DMS114 treated with DMSO at 0.1 percent for 48 hours (cell line): ENCODE measurements around the gene LRRK1.

ENCODE experiments used
- DNase-seq: peaks from one replicate; lab custom pipeline; 2025; ENCODE audit not compliant: unreplicated experiment; lab: John Stamatoyannopoulos, UW

The LRRK1 gene

DNA sequence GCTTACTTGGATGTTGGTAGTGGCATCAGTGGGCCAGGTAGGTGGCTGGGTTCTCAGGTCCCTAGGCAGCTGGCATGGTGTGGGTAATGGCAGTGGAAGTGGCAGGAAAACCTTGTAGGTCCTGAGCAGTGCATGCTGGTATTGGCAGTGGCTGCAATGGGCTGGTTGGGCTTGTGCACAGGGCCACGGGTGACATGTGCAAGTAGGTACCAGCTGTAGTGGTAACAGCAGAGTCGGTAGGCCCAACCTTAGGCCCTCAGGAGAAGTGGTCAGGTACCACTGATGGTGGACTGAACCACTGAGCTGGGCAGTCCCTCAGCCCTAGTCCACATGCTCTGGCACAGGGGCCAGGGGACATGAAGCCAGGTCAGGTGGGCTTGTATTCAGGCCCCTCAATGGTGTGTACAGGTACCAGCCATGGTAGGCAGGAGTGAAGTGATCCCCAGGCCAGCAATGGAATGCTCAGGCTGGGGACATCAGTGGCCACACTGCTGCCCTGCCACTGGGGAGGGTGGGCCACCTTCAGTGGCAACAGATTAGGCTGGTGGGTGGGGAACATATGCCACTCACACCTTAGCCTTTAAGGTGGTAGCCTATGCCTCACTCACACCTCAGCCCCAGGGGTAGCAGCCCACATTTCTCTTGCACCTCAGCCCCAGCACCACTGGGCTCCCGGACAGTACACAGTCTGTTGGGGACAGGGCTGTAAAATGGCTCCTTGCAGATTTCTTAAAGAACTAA is 118.1 kb downstream of the LRRK1 start:
- DNase-seq: no peak

DNA sequence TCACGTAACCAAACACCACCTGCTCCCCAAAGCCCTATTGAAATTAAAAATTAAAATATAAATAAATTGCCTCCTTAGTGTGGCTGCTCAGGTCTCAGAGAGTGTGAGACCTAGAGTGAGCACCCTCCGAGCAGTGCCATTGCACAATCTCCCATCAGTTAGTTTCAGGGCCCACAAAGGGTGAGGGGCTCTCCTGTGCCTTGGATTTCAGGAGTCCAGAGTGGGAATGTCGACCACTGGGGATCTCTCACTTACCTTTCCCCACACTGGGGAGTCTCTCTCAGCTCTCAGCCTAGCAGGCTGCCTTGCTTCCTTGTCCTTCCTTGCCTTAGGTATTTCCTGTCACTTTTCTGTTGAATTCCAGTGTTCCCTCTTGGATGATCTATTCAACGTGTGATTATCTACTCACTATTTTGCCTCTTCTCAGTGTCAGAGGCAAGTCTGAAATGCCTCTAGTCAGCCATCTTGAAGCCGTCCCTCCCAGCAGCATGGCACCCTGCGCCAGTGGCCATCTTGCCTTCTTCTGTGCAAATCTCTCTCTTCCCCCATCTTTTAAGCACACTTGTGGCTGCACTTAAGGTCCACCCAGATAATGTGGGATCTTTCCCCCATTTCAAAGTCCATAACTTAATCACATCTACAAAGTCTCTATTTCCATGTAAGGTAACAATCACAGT is 119.3 kb downstream of the LRRK1 start:
- no peak for DNase-seq

DNA sequence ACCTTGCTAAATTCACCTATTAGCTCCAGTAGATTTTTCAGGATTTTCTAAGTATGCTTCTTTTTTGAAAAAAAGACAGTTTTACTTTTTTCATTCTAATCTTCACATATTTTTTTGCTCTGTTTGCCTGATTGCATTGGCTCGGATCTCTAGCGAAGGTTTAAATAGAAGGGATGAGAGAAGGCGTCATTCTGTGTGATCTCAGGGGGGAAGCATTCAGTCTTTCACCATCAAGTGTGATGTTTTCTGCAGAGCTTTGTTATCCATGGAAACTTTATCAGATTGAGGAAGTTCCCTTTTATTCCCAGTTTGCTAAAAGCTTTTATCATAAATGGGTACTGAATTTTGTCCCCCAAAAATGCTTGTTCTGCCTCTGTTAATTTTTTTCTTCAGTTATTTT is 120.3 kb downstream of the LRRK1 start:
- no peak for DNase-seq

DNA sequence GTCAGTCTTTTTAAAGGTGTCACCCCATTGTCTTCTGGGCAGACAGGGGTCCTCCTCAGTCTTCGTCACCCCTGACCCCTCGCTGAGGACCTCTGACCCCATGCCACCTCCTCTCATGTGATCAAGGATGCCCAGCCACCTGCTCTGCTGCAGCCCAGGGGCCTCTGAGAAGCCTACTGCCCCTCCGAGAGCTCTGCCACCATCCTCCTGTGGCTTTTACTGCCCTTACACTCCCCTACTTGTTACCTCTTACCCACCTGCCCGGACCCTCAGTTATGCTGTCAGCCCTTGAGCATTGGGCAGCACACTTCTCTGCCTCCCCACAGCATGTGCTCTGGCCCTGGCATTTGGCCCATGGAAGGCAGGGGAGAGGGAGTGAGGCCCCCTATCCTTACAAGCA is 123.2 kb downstream of the LRRK1 start:
- no peak for DNase-seq

DNA sequence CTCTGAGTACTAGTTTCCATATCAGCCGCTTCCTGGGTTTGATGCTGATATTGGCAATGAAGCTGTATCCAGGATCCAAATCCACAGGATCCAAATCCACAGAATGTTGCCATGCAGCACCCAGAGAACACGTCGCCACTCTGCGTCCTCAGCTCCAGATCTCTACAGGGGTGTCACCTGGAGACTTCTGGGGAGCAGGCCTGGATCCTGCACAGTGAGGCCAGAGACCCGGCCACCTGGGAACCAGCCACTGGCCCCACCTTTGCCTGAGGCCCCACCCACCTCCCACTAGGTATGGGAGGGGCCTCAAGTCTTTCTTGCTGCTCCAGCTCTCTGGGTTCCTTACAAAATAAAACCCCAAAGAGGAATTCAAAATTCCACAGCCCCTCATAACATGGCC is 123.9 kb downstream of the LRRK1 start:
- DNase-seq: no peak

DNA sequence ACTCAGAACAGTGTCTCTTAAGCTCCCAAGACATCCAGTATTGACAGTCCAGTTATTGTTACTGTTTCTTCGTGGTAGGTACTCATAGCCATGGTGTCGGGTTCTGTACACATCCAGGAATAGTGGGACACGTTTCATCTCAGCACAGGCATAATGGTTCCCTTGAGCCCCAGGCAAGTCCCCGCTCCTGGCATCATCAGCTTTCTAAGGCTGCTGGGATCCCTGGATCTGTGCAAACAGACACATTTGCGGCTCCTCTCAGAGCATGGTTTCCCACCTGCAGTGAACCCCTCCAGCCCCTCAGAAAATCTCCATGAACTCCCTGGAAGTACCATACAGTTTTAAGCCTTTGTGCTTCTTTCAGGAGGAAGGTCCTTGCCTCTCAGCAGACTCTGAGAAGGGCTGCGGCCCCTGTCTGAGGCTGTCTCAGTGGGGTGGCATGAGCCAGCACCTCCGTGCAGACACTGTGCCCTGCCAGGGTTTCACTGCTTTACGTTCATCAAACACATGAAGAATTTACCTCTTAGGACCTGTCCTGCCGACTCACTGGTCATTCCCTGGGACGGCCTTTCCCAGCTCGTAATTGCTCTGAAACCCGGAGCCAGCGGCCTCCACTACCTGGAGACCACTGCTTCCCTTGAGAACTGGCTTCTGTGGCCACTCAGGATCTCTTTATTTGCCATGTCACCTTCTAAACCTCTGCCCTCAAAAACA is 124.9 kb downstream of the LRRK1 start:
- no peak for DNase-seq

DNA sequence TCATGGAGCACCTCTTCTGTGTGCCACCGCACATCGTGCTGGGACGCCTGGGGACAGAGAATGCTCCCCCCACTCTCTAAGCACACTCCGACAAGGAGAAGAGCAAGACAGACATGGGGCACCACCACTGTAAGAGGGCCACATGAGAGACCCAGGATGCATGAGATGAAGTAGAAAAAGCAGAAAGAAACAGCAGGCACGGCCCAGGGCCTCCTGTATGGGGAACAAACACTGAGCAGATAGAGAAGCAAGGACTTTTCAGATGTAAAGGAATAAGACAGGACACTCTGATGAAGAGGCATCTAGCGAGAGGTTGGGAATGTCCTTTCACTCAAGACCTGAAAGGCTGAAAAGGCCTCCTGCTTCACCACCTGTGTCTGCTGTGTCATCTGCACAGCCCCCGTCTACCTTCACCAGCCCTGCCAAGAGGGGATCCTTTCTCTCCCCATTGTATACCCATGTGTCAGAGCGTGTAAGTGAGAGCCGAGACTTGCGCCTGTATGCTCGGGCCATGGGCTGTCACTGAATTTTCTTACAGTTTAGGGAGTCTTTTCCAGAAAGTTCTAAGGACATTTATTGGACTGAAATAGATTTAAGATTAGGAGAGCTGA is 125.6 kb downstream of the LRRK1 start:
- no peak for DNase-seq

DNA sequence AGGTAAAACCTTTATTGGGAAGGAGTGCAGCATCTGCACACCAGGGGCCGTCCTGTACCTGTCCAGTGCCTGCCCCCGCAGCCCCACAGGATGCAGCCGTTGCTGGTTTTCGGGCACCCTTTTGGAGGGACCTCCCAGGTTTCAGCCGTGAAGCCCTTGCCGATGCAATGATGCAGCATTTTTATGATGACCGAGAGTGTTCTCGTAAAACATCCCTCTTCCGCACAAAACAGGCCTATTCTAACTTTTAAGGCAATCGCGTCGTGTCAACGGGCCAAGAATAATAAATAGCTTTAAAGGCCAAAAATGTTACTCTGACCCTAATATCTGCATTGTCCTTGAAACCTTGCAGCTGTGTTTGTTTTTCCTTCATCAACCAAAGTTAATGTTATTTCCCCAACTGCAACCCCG is 126.1 kb downstream of the LRRK1 start:
- DNase-seq: no peak

DNA sequence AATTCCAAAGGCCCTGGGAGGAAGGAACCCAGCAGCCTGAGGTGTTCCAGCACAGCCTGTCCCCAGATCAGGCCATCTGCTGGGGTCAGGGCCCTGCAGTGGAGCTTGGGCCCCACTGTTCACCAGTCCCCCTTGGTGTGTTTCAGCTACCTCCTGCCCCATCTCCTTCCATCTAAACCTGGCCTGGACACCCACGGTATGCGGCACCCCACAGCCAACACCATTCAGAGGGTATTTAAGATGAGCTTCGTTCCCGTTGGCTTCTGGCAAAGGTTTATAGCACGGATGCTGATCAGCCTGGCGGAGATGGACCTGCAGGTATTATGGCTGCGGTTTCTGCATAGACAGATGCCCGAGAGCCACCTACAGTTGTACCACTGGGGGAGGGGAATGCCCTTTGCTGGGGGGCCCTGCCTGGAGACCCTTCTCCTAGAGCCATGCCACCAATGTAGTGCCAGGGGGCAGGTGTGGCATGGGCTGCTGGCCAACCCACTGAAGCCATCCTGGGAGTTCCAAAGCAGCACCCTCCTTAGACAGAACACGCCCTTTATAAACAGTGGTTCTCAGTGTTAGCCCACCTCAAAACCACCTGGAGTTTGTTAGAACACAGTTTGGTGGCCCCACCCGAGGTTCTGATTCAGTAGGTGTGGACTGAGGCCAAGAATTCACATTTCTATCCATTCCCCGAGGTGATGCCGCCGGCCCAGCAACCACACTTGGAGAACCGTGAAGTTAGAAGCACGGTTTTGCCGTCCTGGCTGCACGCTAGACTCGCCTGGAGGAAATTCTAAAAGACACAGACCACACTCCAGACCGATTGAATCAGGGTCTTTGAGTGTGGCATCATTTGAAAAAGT is 126.9 kb downstream of the LRRK1 start:
- DNase-seq: no peak

DNA sequence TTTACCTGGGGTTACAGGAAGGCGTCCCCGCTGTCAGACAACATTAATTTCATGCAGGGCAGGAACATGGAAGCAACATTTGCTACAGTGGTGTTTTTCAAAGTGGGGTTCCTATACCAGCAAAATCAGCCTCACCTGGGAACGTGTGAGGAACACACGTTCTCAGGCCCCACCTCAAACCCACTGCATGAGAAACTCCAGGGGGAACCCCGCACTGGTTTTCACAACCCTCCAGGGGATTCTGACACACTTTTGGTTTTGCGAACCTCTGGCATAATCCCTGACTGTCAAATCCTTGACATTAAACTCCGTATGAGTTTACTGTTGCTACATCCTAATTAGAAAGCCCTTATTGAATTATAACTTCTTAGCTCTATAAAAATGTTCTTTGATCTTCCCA is 127.7 kb downstream of the LRRK1 start:
- DNase-seq: no peak

DNA sequence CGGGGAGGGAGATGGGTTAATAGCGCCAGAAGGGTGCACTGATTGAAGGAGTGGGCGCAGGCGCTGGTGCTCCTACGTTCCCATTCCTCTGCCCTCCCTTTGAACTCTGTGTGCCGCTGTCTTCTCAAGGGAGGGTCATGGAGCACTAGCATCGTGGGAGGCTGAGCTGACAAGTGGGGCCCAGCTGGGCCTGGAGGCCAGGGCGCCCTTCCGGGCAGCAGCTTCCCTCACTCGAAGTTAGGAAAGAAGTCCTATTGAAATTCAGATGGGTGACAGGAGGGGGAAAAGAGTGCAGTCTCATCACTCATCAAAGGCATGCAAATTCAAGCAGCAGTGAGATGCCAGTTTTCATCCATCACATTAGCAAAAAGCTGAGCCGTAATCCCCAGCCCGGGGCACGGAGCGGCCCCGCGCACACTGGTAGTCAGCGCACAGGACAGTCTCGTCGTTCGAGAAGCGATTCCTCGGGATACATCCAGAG is 128.2 kb downstream of the LRRK1 start:
- DNase-seq: no peak

DNA sequence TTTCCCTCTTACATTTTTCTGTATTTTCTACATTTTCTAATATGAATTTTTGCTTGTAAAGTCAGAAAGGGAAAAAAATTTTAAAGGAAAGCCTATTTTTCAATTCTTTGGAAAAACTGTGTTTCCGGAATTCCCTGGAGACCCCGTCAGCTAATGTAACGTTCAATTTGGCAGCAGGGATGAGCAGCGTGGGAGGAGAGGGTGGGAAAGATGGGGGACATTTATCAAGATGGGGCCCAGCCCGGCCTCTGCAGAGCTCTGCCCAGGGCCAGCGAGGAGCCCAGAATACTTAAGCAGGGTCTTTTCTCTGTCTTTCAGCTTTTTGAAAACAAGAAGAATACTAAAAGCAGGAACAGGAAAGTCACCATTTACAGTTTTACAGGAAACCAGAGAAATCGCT is 129.0 kb downstream of the LRRK1 start:
- no peak for DNase-seq

DNA sequence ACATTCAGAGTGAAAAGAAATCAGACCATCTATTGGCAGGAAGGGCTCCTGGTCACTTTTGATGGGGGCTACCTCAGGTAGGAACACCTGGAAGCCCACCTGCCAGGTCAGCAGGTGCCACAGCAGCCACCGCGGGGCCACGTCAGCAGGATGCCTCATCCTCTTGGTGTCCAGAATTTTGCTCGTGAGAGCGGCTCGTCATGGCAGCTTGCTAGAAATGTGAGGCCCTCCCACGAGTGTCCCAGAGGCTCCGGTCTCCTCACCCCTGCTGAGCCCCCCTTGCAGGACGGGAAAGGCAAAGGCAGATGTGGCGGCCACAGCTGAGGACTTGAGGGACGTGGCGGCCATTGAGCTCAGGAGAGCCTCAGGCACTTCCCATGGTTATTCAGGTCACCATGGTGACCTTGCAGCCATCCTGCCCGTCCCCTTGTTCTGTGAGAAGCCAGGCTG is 129.4 kb downstream of the LRRK1 start:
- DNase-seq: no peak

DNA sequence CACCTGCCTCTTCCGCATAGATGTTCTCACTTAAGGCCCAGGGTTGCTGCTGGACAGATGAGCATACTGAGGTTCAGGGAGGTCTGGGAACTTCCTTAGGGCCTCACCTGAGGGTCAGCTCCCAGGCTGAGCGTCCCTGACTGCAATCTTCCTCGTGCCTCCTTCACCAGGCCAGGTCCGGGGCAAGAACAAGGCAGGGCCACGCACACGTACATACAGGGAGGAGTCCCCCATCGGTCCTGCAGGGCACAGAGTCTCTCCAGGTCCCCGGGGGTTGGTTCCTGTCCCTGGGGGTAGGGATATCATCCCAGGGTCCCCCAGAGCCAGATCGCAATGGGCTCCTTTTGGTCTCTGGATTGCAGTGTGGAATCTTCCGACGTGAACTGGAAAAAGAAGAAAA is 130.1 kb downstream of the LRRK1 start:
- no peak for DNase-seq

DNA sequence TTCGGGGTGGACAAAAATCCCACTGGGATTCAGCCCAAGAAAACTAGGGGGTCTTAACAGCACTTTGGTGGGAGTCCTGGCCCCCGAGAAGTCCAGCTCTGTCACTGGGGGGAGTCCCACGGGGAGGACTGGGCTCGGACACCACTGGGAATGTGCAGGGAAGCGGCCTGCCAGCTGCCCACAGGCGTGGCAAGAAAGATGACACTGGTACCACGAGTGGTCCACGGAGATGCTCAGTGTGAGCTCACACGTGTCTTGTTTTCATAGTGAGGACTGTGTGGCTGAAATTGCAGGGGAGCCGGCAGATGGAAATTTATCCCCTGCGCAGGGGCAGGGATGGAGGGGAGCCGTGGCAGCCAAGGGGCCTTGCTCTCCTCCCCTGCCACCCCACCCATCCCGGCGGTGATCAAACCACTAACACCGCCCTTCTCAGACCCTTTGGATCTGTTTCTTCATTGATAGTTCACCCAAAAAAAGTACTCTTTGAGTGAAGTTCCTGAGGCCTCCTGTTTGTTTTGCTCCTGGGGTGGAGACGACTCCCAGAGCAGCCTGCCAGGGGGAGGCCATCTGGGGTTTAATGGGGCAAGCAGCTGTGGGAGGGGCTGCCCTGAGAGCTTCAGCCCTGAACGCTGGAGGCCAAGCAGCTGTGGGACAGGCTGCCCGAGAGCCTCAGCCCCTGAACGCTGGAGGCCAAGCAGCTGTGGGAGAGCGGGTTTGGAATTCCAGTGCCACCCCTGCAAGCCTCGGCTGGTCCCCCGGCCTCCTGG is 130.9 kb downstream of the LRRK1 start:
- DNase-seq: no peak

DNA sequence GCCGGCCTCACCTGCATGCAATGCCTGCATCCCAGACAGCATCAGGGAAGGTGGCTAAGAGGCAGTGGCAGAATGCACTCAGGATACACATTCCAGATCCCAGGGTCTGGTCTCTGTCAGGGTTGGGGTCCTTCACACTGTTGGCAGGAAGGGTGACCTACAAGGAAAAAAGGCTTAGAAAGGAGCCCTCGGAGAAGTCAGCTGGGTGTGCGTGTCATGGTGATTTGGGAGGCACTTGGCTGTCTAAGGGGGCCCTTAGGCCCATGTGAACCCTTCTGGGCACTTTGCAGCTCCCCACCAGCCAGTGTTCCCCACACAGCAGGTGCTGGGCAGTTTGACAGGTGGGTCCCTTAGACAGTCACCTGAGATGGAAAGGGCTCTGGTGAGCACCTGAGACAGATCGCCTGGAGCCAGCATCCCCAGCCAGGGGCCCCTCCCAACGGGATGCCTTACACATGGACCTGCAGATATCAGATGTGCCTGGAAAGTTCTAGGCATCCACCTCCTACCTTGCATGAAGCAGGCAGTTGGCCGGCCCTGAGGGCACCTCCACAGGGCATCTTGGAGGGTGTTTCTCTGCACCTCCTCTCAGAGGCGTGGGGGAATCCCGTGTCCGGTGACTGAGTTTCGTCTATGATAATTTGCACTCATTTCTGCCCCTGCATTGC is 131.6 kb downstream of the LRRK1 start:
- no peak for DNase-seq

DNA sequence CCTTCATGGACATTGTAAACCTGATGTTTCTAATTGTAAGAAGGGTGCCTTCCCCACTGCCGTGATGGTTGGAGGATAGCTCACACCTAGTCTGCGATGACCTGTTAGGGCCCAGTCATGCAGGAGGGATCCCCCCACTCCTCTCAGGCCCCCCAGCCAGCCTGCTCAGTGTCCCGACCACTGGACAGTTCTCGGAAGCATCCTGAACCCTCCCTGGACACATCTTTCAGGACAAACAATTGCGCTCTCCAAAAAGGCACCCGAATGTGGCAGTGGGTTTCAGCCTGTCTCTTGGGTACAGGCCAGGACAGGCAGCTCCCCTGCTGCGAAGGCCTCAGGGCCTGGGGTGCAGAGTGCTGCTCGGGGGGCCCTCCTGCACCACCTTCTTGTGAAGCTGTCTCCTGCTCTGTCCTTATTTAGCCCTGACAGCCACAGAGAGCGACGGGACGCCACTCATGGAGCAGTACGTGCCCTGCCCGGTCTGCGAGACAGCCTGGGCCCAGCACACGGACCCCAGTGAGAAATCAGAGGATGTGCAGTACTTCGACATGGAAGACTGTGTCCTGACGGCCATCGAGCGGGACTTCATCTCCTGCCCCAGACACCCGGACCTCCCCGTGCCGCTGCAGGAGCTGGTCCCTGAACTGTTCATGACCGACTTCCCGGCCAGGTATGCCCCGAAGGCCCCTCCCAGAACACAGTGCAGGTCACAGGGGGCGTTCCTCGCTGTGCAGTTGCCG is 132.3 kb downstream of the LRRK1 start:
- DNase-seq: no peak

DNA sequence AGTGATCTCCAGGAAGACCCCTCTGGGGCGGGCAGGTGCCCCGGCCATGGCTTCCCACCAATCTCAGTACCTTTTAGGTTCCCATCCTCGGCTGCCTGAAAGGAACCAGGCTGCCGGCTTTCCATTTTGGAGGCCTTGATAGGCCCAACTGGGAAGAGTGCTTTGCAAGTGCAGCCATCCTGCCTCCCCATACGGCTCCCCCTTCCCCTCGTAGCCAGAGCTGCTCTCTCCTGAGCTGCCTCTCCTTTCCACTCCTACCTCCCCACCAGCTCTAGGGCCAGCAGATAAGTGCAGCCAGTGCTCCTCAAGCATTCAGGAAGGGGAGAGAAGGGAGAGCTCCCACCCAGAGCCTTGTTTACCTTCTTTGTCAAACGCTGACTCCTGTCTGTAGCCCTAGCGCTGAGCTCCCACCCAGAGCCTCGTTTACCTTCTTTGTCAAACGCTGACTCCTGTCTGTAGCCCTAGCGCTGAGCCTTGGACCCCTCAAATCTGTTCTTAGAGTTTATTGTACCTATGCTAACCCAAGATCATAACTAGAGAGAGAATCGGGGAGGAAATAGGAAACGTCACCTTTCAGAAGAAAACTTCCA is 133.0 kb downstream of the LRRK1 start:
- DNase-seq: no peak
